Measurements from ENCODE around the gene TRMT61A. TPM values are rescaled to one million over a fixed set of nuclear protein-coding genes. Genes with fewer than 3 reads are reported as not detected.

TRMT61A gene
- total and polyA plus RNA-seq, 2 donors from 2014 or later: 11.9 to 16.0 TPM

DNA sequence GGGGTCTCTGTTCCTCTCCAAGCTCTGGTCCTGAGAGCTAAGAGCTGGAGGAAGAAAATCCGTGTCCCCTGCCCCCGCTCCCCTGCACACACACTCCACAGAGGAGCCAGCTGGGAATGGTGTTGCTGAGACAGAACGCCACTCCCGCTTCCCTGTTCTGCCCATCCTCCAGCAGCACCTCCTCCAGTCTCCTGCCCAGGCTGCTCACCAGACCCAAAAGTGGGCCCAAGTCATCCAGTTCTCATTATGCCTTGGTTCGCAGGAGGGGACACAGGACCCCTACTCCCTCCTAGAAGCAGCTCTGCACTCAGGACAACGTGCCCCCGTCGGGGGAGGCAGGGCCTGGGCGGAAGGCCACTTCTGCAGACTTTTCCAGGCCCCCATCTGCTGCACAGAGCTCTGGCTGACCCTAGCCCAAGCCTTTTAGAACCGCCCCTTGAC, 830 bp upstream of the TRMT61A start:
- Histone ChIP-seq H3K9ac (ENCODE audit: low read length in 3 of 3) (peak overlapping the region in 2 of 3 donors; percentile 69 to 84), H3K36me3 (ENCODE audit: control insufficient read depth in 2 of 3, insufficient read depth in 3 of 3, low read length in 3 of 3) (no peaks in the 10 kb centered on the region), H3K9me3 (ENCODE audit: control insufficient read depth in 2 of 3, insufficient read depth in 1 of 3, low read length in 3 of 3) (no peaks in the 10 kb centered on the region), H3K27ac (ENCODE audit: low read depth in 2 of 2, low read length in 2 of 2) (peak overlapping the region; percentile 95 to 96), H3K27me3 (ENCODE audit: control insufficient read depth, insufficient read depth, low read length) (no peaks in the 10 kb centered on the region), H3K4me1 (ENCODE audit: control insufficient read depth in 2 of 3, insufficient read depth in 2 of 3, low read depth in 1 of 3, low read length in 3 of 3) (peaks cover 0 to 44% (median 38%) of the 10 kb centered on the region in 3 donors), H3K4me3 (ENCODE audit: low read length in 3 of 3) (peak overlapping the region; percentile 17 to 81 (median 66))
- DNase-seq (peak in 3 of 5 donors; percentile 42 to 83 (median 80)), FAIRE-seq (no peak)
- TF ChIP-seq, protein P1, sequence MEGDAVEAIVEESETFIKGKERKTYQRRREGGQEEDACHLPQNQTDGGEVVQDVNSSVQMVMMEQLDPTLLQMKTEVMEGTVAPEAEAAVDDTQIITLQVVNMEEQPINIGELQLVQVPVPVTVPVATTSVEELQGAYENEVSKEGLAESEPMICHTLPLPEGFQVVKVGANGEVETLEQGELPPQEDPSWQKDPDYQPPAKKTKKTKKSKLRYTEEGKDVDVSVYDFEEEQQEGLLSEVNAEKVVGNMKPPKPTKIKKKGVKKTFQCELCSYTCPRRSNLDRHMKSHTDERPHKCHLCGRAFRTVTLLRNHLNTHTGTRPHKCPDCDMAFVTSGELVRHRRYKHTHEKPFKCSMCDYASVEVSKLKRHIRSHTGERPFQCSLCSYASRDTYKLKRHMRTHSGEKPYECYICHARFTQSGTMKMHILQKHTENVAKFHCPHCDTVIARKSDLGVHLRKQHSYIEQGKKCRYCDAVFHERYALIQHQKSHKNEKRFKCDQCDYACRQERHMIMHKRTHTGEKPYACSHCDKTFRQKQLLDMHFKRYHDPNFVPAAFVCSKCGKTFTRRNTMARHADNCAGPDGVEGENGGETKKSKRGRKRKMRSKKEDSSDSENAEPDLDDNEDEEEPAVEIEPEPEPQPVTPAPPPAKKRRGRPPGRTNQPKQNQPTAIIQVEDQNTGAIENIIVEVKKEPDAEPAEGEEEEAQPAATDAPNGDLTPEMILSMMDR (IDR thresholded peaks at IDR 0.05; ENCODE audit: borderline replicate concordance, extremely low read depth, insufficient read depth): no peak
- intact Hi-C loops (cut with DNase I): no loop called here

DNA sequence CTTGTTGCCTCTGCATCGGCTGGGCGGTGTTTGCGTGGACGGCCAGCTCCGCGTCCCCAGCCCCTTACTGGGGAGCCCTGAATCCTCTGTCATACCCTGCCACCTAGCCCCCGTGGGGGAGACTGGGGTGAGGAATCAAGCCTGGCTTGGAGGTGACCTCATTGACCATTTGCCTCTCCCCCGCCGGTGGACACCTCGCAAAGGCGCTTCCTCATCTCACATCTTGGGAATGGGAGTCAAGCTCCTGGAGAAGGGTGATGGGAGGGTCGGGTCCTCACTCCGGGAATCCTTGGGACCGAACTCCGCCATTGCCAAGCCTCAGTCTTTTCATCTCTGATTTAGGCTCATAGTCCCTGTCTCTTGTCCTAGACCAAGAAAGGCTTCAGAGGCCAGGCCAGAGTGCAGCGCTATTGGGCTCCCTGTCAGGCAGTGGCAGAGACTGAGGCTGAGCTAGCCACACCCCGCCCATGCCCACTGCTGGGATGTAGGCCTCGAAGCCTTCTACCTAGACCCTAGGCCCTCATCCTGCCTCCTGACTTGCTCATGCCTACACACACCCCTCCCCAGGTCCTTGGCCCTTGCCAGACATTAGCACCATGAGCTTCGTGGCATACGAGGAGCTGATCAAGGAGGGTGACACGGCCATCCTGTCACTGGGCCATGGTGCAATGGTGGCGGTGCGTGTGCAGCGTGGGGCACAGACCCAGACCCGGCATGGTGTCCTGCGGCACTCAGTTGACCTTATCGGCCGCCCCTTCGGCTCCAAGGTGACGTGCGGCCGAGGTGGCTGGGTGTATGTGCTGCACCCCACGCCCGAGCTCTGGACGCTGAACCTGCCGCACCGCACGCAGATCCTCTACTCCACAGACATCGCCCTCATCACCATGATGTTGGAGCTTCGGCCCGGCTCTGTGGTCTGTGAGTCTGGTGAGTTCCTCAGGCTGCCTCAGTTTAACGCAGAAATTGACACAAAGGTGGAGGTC, 678 bp downstream of the TRMT61A start:
- Histone ChIP-seq H3K27me3 (ENCODE audit: control insufficient read depth, insufficient read depth, low read length) (no peaks in the 10 kb centered on the region), H3K9ac (ENCODE audit: low read length in 3 of 3) (peak overlapping the region; percentile 7 to 69 (median 15)), H3K27ac (ENCODE audit: low read depth in 2 of 2, low read length in 2 of 2) (peak overlapping the region; percentile 74 to 95), H3K9me3 (ENCODE audit: control insufficient read depth in 2 of 3, insufficient read depth in 1 of 3, low read length in 3 of 3) (no peaks in the 10 kb centered on the region), H3K4me3 (ENCODE audit: low read length in 3 of 3) (peak overlapping the region; percentile 50 to 91 (median 55)), H3K36me3 (ENCODE audit: control insufficient read depth in 2 of 3, insufficient read depth in 3 of 3, low read length in 3 of 3) (no peaks in the 10 kb centered on the region), H3K4me1 (ENCODE audit: control insufficient read depth in 2 of 3, insufficient read depth in 2 of 3, low read depth in 1 of 3, low read length in 3 of 3) (peaks cover 0 to 43% (median 30%) of the 10 kb centered on the region in 3 donors)
- no peak for FAIRE-seq
- intact Hi-C loops (cut with DNase I): no loop called here
- TF ChIP-seq, protein P1 (IDR thresholded peaks at IDR 0.05; ENCODE audit: borderline replicate concordance, extremely low read depth, insufficient read depth): no peak
- peak in 1 of 5 donors; percentile 71 for DNase-seq

DNA sequence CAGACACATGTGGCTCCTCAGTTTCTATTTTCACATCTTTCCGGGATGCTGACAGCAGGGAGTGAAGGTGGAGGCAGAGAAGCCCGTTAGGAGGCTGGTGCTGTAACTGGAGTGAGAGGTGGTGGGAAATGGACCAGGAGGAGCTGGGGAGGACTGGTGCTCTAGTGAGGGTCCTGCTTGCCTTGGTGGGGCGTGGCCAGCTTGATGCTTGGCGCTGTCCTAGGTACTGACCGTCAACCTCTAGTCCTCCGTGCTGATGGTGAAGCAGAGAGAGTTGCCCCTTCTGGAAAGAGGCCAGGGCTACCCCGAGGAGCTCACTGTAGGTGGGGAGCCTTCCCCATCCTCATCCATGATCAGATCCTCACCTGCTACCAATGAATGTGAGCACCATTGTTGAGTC, 1.4 kb downstream of the TRMT61A start:
- Histone ChIP-seq H3K27me3 (ENCODE audit: control insufficient read depth, insufficient read depth, low read length) (no peaks in the 10 kb centered on the region), H3K9ac (ENCODE audit: low read length in 3 of 3) (no peak overlapping the region), H3K27ac (ENCODE audit: low read depth in 2 of 2, low read length in 2 of 2) (no peak overlapping the region), H3K4me1 (ENCODE audit: control insufficient read depth in 2 of 3, insufficient read depth in 2 of 3, low read depth in 1 of 3, low read length in 3 of 3) (peaks cover 0 to 39% (median 24%) of the 10 kb centered on the region in 3 donors), H3K9me3 (ENCODE audit: control insufficient read depth in 2 of 3, insufficient read depth in 1 of 3, low read length in 3 of 3) (no peaks in the 10 kb centered on the region), H3K36me3 (ENCODE audit: control insufficient read depth in 2 of 3, insufficient read depth in 3 of 3, low read length in 3 of 3) (no peaks in the 10 kb centered on the region), H3K4me3 (ENCODE audit: low read length in 3 of 3) (no peak overlapping the region)
- intact Hi-C loops (cut with DNase I): no loop called here
- FAIRE-seq: no peak
- TF ChIP-seq, protein P1 (IDR thresholded peaks at IDR 0.05; ENCODE audit: borderline replicate concordance, extremely low read depth, insufficient read depth): no peak
- peak in 2 of 5 donors; percentile 66 to 72 for DNase-seq

All from kidney (tissue), 14 donors.